WTC11 (cell line): ENCODE results near the gene C22orf31. TPM values are rescaled to one million over a fixed set of nuclear protein-coding genes. Genes with fewer than 3 reads are reported as not detected.
A peak's percentile ranks its signal among the peaks of the same experiment; 100 is the strongest.

Experiments
- ATAC-seq: fragments of 200-7000 bp; cut with Tn5 transposase; 2 replicates; pipeline ENCODE4 v1.10.0; 2021; ENCODE audit warnings: mild to moderate bottlenecking, moderate library complexity
- CTCF ChIA-PET: fragments of 300-600 bp; sonication (Branson Sonifier 250); formaldehyde crosslinking; loops from one replicate; lab custom pipeline; 2021; ENCODE audit warnings: antibody characterized with exemption; lab: Charles Lee
- POLR2A ChIA-PET: fragments of 350-600 bp; sonication (Branson Sonifier 250); formaldehyde crosslinking; loops from one replicate; lab custom pipeline; 2021; ENCODE audit warnings: antibody characterized with exemption; lab: Charles Lee
- DNase-seq: peaks from one replicate; pipeline ENCODE4 v3.0.0; 2021; ENCODE audit warnings: low spot score
- H3K27ac Mint-ChIP-seq: 2 replicates; pipeline ENCODE4 v1.8.0; 2021; ENCODE audit warnings: mixed read lengths
- H3K27me3 Mint-ChIP-seq: 2 replicates; pipeline ENCODE4 v1.8.0; 2021; ENCODE audit warnings: low read depth, mild to moderate bottlenecking, moderate library complexity, mixed read lengths
- H3K36me3 Mint-ChIP-seq: 2 replicates; pipeline ENCODE4 v1.8.0; 2021; ENCODE audit warnings: mixed read lengths
- H3K4me1 Mint-ChIP-seq: 2 replicates; pipeline ENCODE4 v1.8.0; 2022; ENCODE audit warnings: mixed read lengths
- H3K4me3 Mint-ChIP-seq: 2 replicates; pipeline ENCODE4 v1.8.0; 2021; ENCODE audit warnings: mild to moderate bottlenecking, moderate library complexity, mixed read lengths
- H3K9me3 Mint-ChIP-seq: 2 replicates; pipeline ENCODE4 v1.8.0; 2021; ENCODE audit warnings: mixed read lengths
- CREB1 ChIP-seq: sonication (generic); formaldehyde crosslinking; IDR thresholded peaks from 2 replicates; pipeline ENCODE4 v1.8.0; 2023; ENCODE audit warnings: mild to moderate bottlenecking, missing genetic modification reagents
- CREM ChIP-seq: sonication (generic); formaldehyde crosslinking; IDR thresholded peaks from 2 replicates; pipeline ENCODE4 v1.8.1; 2022; ENCODE audit warnings: mild to moderate bottlenecking, missing genetic modification reagents, moderate library complexity
- EMX1 ChIP-seq: fragments of 250-450 bp; sonication (Bioruptor Pico); IDR thresholded peaks from 2 replicates; pipeline ENCODE4 v1.8.0; 2021; ENCODE audit warnings: mild to moderate bottlenecking
- FOXP1 ChIP-seq: sonication (generic); formaldehyde crosslinking; IDR thresholded peaks from 2 replicates; pipeline ENCODE4 v1.8.0; 2022; ENCODE audit warnings: missing genetic modification reagents, mild to moderate bottlenecking, moderate library complexity, borderline replicate concordance
- JUN ChIP-seq: sonication (generic); formaldehyde crosslinking; IDR thresholded peaks from 2 replicates; pipeline ENCODE4 v1.8.0; 2023; ENCODE audit warnings: mild to moderate bottlenecking, missing genetic modification reagents
- NFE2L1 ChIP-seq: sonication (generic); formaldehyde crosslinking; IDR thresholded peaks from 2 replicates; pipeline ENCODE4 v1.8.1; 2023; ENCODE audit warnings: missing genetic modification reagents
- NFYB ChIP-seq: sonication (generic); formaldehyde crosslinking; conservative IDR thresholded peaks from 2 replicates; pipeline ENCODE4 v1.8.0; 2022; ENCODE audit warnings: low read depth, missing genetic modification reagents
- NR2C2 ChIP-seq: sonication (generic); formaldehyde crosslinking; IDR thresholded peaks from 2 replicates; pipeline ENCODE4 v1.8.0; 2022; ENCODE audit warnings: mild to moderate bottlenecking, missing genetic modification reagents
- NR3C1 ChIP-seq: sonication (generic); formaldehyde crosslinking; conservative IDR thresholded peaks from 2 replicates; pipeline ENCODE4 v1.8.1; 2023; ENCODE audit warnings: low read depth, mild to moderate bottlenecking, missing genetic modification reagents
- OVOL2 ChIP-seq: fragments of 250-450 bp; sonication (Bioruptor Pico); IDR thresholded peaks from 2 replicates; pipeline ENCODE4 v1.9.0; 2021; ENCODE audit warnings: mild to moderate bottlenecking, borderline replicate concordance
- RORB ChIP-seq: fragments of 250-450 bp; sonication (Bioruptor Pico); IDR thresholded peaks from 2 replicates; pipeline ENCODE4 v1.9.0; 2021; ENCODE audit warnings: mild to moderate bottlenecking
- TEAD1 ChIP-seq: sonication (generic); formaldehyde crosslinking; IDR thresholded peaks from 2 replicates; pipeline ENCODE4 v1.8.0; 2022; ENCODE audit warnings: mild to moderate bottlenecking, missing genetic modification reagents
- TEAD4 ChIP-seq: sonication (generic); formaldehyde crosslinking; IDR thresholded peaks from 2 replicates; pipeline ENCODE4 v1.8.0; 2022; ENCODE audit warnings: mild to moderate bottlenecking, missing genetic modification reagents
- ZBTB21 ChIP-seq: sonication (generic); formaldehyde crosslinking; IDR thresholded peaks from 2 replicates; pipeline ENCODE4 v1.8.1; 2023; ENCODE audit warnings: mild to moderate bottlenecking, missing genetic modification reagents, borderline replicate concordance
- ZNF121 ChIP-seq: sonication (generic); formaldehyde crosslinking; IDR thresholded peaks from 2 replicates; pipeline ENCODE4 v1.8.0; 2023; ENCODE audit warnings: missing genetic modification reagents
- total RNA-seq: library from RNA; stranded (reverse); gene quantifications from 3 replicates; pipeline ENCODE4 v1.2.3, GENCODE V29; 2021
- TF ChIP-seq, protein P1 (sequence below): sonication (generic); formaldehyde crosslinking; IDR thresholded peaks from 2 replicates; pipeline ENCODE4 v1.8.0; 2022; ENCODE audit warnings: mild to moderate bottlenecking, missing genetic modification reagents
- TF ChIP-seq, protein P2 (sequence below): fragments of 200-600 bp; IDR thresholded peaks from 2 replicates; pipeline ENCODE4 v1.8.0; 2022; ENCODE audit warnings: antibody characterized with exemption
- TF ChIP-seq, protein P3 (sequence below): sonication (generic); formaldehyde crosslinking; IDR thresholded peaks from 2 replicates; pipeline ENCODE4 v1.8.1; 2022; ENCODE audit warnings: mild to moderate bottlenecking, missing genetic modification reagents, moderate library complexity, borderline replicate concordance
- TF ChIP-seq, protein P4 (sequence below): sonication (generic); formaldehyde crosslinking; IDR thresholded peaks from 2 replicates; pipeline ENCODE4 v1.8.1; 2023; ENCODE audit warnings: mild to moderate bottlenecking, missing genetic modification reagents, moderate library complexity
- TF ChIP-seq, protein P5 (sequence below): sonication (generic); formaldehyde crosslinking; IDR thresholded peaks from 2 replicates; pipeline ENCODE4 v1.8.1; 2022; ENCODE audit warnings: missing genetic modification reagents, borderline replicate concordance
- TF ChIP-seq, protein P6 (sequence below): sonication (generic); formaldehyde crosslinking; IDR thresholded peaks from 2 replicates; pipeline ENCODE4 v1.8.1; 2022; ENCODE audit warnings: mild to moderate bottlenecking, moderate library complexity, missing genetic modification reagents
- TF ChIP-seq, protein P7 (sequence below): fragments of 250-450 bp; sonication (Bioruptor Pico); IDR thresholded peaks from 2 replicates; pipeline ENCODE4 v1.9.0; 2021; ENCODE audit warnings: moderate library complexity, mild to moderate bottlenecking, inconsistent platforms, borderline replicate concordance

C22orf31 gene
- total RNA-seq, 1 experiment from 2014 or later, result not detected

DNA sequence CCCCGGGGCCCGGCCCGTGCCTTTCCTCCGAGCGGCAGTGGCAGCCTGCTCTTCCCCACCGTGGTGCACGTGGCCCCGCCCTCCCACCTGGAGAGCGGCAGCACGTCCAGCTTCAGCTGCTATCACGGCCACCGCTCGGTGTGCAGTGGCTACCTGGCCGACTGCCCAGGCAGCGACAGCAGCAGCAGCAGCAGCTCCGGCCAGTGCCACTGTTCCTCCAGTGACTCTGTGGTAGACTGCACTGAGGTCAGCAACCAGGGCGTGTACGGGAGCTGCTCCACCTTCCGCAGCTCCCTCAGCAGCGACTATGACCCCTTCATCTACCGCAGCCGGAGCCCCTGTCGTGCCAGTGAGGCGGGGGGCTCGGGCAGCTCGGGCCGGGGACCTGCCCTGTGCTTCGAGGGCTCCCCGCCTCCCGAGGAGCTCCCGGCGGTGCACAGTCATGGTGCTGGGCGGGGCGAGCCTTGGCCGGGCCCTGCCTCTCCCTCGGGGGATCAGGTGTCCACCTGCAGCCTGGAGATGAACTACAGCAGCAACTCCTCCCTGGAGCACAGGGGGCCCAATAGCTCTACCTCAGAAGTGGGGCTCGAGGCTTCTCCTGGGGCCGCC, 11.9 kb downstream of the C22orf31 start:
- Mint-ChIP-seq H3K36me3 (peaks cover 33% of the 10 kb centered on the region), H3K27ac (peak overlapping the region; percentile 90), H3K4me1 (peaks cover 20% of the 10 kb centered on the region), H3K9me3 (no peaks in the 10 kb centered on the region), H3K4me3 (no peak overlapping the region), H3K27me3 (no peaks in the 10 kb centered on the region)
- ChIA-PET CTCF (interaction anchor here (1.1 to 2.9 kb wide), 2 partner anchors 9 to 104 kb away, joined by 4 to 11 read pairs; no protein-coding TSS in a partner anchor), POLR2A (no interaction called here)
- DNase-seq (no peak), ATAC-seq (no peak)
- no peak for TF ChIP-seq NR3C1 (CRISPR knock-in tag)
- 0 out of 2 replicates have a peak, but pooled peaks have one; percentile 45 for TF ChIP-seq FOXP1 (CRISPR knock-in tag)
- TF ChIP-seq TEAD1 (CRISPR knock-in tag), result no peak

DNA sequence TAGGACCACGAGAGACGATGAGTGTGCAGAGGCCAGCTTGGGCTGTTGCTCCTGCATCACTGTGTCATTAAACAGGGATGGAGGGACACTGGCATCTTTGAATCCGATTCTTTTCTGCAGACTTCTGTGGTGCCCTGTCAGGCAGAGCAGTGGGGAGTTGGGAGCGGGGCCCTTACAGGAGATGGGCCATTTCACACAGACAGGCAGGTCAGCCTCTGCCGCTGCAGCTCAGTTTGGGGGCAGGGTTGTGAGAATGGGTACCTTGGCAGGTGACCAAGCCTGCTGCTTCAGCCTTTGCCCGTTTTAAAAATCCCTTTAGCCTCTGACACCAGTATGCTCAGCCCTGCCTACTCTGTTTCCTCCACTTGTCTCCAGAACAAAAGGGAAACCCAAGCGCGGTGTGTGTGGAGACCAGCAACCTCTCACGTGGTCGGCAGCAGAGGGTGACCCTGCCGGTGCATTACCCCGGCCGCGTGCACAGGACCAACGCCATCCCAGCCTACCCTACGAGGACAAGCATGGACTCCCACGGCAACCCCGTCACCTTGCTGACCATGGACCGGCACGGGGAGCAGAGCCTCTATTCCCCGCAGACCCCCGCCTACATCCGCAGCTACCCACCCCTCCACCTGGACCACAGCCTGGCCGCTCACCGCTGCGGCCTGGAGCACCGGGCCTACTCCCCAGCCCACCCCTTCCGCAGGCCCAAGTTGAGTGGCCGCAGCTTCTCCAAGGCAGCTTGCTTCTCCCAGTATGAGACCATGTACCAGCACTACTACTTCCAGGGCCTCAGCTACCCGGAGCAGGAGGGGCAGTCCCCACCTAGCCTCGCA, 12.6 kb downstream of the C22orf31 start:
- Mint-ChIP-seq H3K36me3 (peaks cover 39% of the 10 kb centered on the region), H3K4me3 (no peak overlapping the region), H3K27me3 (no peaks in the 10 kb centered on the region), H3K27ac (no peak overlapping the region), H3K9me3 (no peaks in the 10 kb centered on the region), H3K4me1 (peaks cover 13% of the 10 kb centered on the region)
- TF ChIP-seq, protein P1, sequence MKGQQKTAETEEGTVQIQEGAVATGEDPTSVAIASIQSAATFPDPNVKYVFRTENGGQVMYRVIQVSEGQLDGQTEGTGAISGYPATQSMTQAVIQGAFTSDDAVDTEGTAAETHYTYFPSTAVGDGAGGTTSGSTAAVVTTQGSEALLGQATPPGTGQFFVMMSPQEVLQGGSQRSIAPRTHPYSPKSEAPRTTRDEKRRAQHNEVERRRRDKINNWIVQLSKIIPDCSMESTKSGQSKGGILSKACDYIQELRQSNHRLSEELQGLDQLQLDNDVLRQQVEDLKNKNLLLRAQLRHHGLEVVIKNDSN, result no peak
- TF ChIP-seq NFE2L1 (CRISPR knock-in tag) (no peak), CREM (CRISPR knock-in tag) (no peak), RORB (CRISPR knock-in tag) (no peak), JUN (CRISPR knock-in tag) (no peak), TEAD4 (no peak), EMX1 (no peak), OVOL2 (CRISPR knock-in tag) (no peak)
- TF ChIP-seq, protein P2, sequence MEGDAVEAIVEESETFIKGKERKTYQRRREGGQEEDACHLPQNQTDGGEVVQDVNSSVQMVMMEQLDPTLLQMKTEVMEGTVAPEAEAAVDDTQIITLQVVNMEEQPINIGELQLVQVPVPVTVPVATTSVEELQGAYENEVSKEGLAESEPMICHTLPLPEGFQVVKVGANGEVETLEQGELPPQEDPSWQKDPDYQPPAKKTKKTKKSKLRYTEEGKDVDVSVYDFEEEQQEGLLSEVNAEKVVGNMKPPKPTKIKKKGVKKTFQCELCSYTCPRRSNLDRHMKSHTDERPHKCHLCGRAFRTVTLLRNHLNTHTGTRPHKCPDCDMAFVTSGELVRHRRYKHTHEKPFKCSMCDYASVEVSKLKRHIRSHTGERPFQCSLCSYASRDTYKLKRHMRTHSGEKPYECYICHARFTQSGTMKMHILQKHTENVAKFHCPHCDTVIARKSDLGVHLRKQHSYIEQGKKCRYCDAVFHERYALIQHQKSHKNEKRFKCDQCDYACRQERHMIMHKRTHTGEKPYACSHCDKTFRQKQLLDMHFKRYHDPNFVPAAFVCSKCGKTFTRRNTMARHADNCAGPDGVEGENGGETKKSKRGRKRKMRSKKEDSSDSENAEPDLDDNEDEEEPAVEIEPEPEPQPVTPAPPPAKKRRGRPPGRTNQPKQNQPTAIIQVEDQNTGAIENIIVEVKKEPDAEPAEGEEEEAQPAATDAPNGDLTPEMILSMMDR, result no peak
- TF ChIP-seq, protein P3, sequence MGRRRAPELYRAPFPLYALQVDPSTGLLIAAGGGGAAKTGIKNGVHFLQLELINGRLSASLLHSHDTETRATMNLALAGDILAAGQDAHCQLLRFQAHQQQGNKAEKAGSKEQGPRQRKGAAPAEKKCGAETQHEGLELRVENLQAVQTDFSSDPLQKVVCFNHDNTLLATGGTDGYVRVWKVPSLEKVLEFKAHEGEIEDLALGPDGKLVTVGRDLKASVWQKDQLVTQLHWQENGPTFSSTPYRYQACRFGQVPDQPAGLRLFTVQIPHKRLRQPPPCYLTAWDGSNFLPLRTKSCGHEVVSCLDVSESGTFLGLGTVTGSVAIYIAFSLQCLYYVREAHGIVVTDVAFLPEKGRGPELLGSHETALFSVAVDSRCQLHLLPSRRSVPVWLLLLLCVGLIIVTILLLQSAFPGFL (CRISPR knock-in tag), result no peak
- TF ChIP-seq, protein P4, sequence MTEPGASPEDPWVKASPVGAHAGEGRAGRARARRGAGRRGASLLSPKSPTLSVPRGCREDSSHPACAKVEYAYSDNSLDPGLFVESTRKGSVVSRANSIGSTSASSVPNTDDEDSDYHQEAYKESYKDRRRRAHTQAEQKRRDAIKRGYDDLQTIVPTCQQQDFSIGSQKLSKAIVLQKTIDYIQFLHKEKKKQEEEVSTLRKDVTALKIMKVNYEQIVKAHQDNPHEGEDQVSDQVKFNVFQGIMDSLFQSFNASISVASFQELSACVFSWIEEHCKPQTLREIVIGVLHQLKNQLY (CRISPR knock-in tag), result no peak
- ChIA-PET CTCF (interaction anchor here (1.1 to 2.9 kb wide), 2 partner anchors 8 to 105 kb away, joined by 4 to 11 read pairs; no protein-coding TSS in a partner anchor), POLR2A (no interaction called here)
- ATAC-seq, result no peak
- DNase-seq, result no peak

DNA sequence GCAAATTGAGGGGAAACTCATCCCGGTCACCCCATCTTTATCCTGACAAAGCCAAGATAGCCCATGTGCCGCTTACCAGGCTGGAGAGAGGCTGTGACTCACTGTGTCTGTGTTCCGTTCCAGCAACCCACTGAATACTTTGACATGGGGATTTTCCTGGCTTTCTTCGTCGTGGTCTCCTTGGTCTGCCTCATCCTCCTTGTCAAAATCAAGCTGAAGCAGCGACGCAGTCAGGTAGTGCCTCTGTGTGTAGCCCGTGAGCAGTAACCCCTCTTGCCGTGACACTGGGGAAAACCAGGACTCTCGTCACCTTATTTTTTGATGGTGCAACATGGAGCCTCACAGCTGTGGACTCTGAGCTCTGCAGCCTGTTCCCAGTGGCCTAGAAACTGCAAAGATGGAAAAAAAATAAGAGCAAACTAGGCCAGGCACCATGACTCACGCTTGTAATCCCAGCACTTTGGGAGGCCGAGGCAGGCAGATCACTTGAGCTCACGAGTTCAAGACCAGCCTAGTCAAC, 16.9 kb downstream of the C22orf31 start:
- Mint-ChIP-seq H3K27ac (no peak overlapping the region), H3K36me3 (peaks cover 40% of the 10 kb centered on the region), H3K4me1 (peaks cover 3% of the 10 kb centered on the region; the same call in 1 of the 2 replicates), H3K9me3 (no peaks in the 10 kb centered on the region), H3K4me3 (no peak overlapping the region), H3K27me3 (no peaks in the 10 kb centered on the region)
- ATAC-seq, result no peak
- POLR2A ChIA-PET, result interaction anchor here (0.6 kb wide), 1 partner anchor 163 kb away, joined by 4 read pairs; no protein-coding TSS in a partner anchor
- CTCF ChIA-PET, result interaction anchor here (0.7 to 1.0 kb wide), 2 partner anchors 14 to 189 kb away, joined by 3 to 6 read pairs; no protein-coding TSS in a partner anchor
- DNase-seq, result no peak
- TF ChIP-seq CREB1 (CRISPR knock-in tag) (no peak), JUN (CRISPR knock-in tag) (no peak), NFYB (no peak), ZBTB21 (CRISPR knock-in tag) (no peak), RORB (CRISPR knock-in tag) (no peak), ZNF121 (CRISPR knock-in tag) (no peak), NR2C2 (no peak)
- TF ChIP-seq, protein P5, sequence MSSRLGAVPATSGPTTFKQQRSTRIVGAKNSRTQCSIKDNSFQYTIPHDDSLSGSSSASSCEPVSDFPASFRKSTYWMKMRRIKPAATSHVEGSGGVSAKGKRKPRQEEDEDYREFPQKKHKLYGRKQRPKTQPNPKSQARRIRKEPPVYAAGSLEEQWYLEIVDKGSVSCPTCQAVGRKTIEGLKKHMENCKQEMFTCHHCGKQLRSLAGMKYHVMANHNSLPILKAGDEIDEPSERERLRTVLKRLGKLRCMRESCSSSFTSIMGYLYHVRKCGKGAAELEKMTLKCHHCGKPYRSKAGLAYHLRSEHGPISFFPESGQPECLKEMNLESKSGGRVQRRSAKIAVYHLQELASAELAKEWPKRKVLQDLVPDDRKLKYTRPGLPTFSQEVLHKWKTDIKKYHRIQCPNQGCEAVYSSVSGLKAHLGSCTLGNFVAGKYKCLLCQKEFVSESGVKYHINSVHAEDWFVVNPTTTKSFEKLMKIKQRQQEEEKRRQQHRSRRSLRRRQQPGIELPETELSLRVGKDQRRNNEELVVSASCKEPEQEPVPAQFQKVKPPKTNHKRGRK, result no peak
- TF ChIP-seq, protein P4 (CRISPR knock-in tag), result no peak
- TF ChIP-seq, protein P6, sequence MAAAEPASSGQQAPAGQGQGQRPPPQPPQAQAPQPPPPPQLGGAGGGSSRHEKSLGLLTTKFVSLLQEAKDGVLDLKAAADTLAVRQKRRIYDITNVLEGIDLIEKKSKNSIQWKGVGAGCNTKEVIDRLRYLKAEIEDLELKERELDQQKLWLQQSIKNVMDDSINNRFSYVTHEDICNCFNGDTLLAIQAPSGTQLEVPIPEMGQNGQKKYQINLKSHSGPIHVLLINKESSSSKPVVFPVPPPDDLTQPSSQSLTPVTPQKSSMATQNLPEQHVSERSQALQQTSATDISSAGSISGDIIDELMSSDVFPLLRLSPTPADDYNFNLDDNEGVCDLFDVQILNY (CRISPR knock-in tag), result no peak
- TF ChIP-seq, protein P7, sequence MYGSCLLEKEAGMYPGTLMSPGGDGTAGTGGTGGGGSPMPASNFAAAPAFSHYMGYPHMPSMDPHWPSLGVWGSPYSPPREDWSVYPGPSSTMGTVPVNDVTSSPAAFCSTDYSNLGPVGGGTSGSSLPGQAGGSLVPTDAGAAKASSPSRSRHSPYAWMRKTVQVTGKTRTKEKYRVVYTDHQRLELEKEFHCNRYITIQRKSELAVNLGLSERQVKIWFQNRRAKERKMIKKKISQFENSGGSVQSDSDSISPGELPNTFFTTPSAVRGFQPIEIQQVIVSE, result no peak
